GM23338 (cell line): Measurements from ENCODE around the gene THBS1. TPM values are rescaled to one million over a fixed set of nuclear protein-coding genes. Genes with fewer than 3 reads are reported as not detected.

ENCODE experiments used
- ATAC-seq: fragments of 200-7000 bp; cut with Tn5 transposase; 3 replicates; pipeline ENCODE4 v1.9.1; 2020
- DNase-seq: peaks from one replicate; pipeline ENCODE4 v3.0.0-alpha.2; 2015; ENCODE audit warnings: low spot score
- H2AFZ ChIP-seq: fragments of 200-600 bp; sonication (generic); 2 replicates; pipeline ENCODE4 v1.8.0; 2016; ENCODE audit warnings: antibody characterized with exemption, mild to moderate bottlenecking, moderate library complexity
- H3F3A ChIP-seq: fragments of 200-600 bp; sonication (generic); replicated peaks from 2 replicates; pipeline ENCODE4 v1.8.0; 2017; ENCODE audit warnings: antibody characterized with exemption, mixed run types, low read depth
- H3K27ac ChIP-seq: fragments of 200-600 bp; sonication (generic); 2 replicates; pipeline ENCODE4 v1.6.1; 2016; ENCODE audit warnings: low read depth
- H3K27me3 ChIP-seq: fragments of 200-600 bp; sonication (generic); 2 replicates; pipeline ENCODE4 v1.8.0; 2016; ENCODE audit warnings: mild to moderate bottlenecking, mixed run types, moderate library complexity; ENCODE audit not compliant: insufficient read depth
- H3K36me3 ChIP-seq: fragments of 200-600 bp; sonication (generic); 2 replicates; pipeline ENCODE4 v1.8.0; 2016; ENCODE audit warnings: mild to moderate bottlenecking; ENCODE audit not compliant: insufficient read depth
- H3K4me1 ChIP-seq: fragments of 200-600 bp; sonication (generic); 2 replicates; pipeline ENCODE4 v1.8.0; 2016; ENCODE audit warnings: mild to moderate bottlenecking, moderate library complexity; ENCODE audit not compliant: insufficient read depth
- H3K4me2 ChIP-seq: fragments of 200-600 bp; sonication (generic); 2 replicates; pipeline ENCODE4 v1.7.1; 2017; ENCODE audit warnings: mixed run types
- H3K4me3 ChIP-seq: fragments of 200-600 bp; sonication (generic); 2 replicates; pipeline ENCODE4 v1.6.1; 2016; ENCODE audit warnings: mixed run types
- H3K79me2 ChIP-seq: fragments of 200-600 bp; sonication (generic); replicated peaks from 2 replicates; pipeline ENCODE4 v1.8.0; 2017; ENCODE audit warnings: mild to moderate bottlenecking; ENCODE audit not compliant: insufficient read depth
- H3K9me2 ChIP-seq: fragments of 200-600 bp; sonication (generic); 2 replicates; pipeline ENCODE4 v1.8.0; 2017; ENCODE audit not compliant: insufficient read depth
- H4K20me1 ChIP-seq: fragments of 200-600 bp; sonication (generic); replicated peaks from 2 replicates; pipeline ENCODE4 v1.8.0; 2017; ENCODE audit warnings: mild to moderate bottlenecking; ENCODE audit not compliant: insufficient read depth
- H3K27ac Mint-ChIP-seq: 2 replicates; pipeline ENCODE4 v1.8.0; 2020; ENCODE audit warnings: inconsistent platforms, mild to moderate bottlenecking, moderate library complexity, mixed read lengths
- H3K27me3 Mint-ChIP-seq: 3 replicates; pipeline ENCODE4 v1.8.0; 2022; ENCODE audit warnings: low read depth, mild to moderate bottlenecking, moderate library complexity, mixed read lengths, inconsistent platforms; ENCODE audit not compliant: insufficient read depth, poor library complexity
- H3K36me3 Mint-ChIP-seq: 3 replicates; pipeline ENCODE4 v1.8.0; 2021; ENCODE audit warnings: low read depth, mild to moderate bottlenecking, inconsistent platforms, moderate library complexity, mixed read lengths
- H3K4me1 Mint-ChIP-seq: 3 replicates; pipeline ENCODE4 v1.8.0; 2020; ENCODE audit warnings: mild to moderate bottlenecking, inconsistent platforms, mixed read lengths
- H3K4me3 Mint-ChIP-seq: 3 replicates; pipeline ENCODE4 v1.8.0; 2021; ENCODE audit warnings: moderate library complexity, mild to moderate bottlenecking, inconsistent platforms, mixed read lengths
- H3K9me3 Mint-ChIP-seq: 3 replicates; pipeline ENCODE4 v1.8.0; 2020; ENCODE audit warnings: moderate library complexity, mild to moderate bottlenecking, inconsistent platforms, mixed read lengths
- STAT1 ChIP-seq: IDR thresholded peaks from one replicate; pipeline ENCODE4 v1.6.1; 2016; ENCODE audit warnings: antibody characterized with exemption; ENCODE audit not compliant: unreplicated experiment
- polyA plus RNA-seq: library from polyadenylated mRNA; unstranded; fragments of >200 nt; fragmentation: Nextera tagmentation; extraction: Ambion mirVana; gene quantifications from 2 replicates; pipeline ENCODE4 v1.2.1, GENCODE V29; 2016
- total RNA-seq: library from RNA; depleted of rRNA; stranded (reverse); fragments of >200 nt; shearing (Covaris generic); gene quantifications from 2 replicates; pipeline ENCODE4 v1.2.3, GENCODE V29; 2014
- TF ChIP-seq, protein P1 (sequence below), 2 experiments: fragments of 200-600 bp in 1 of 2; sonication (generic) in 1 of 2; conservative IDR thresholded peaks; 2 replicates each; pipeline versions ENCODE4 v1.5.1 to v1.6.1; 2016 to 2017; ENCODE audit warnings: antibody characterized with exemption in 2 of 2, low read depth in 2 of 2, mild to moderate bottlenecking in 2 of 2, moderate library complexity in 1 of 2
- TF ChIP-seq, protein P2 (sequence below): fragments of 250-450 bp; sonication (Bioruptor Pico); IDR thresholded peaks from 2 replicates; pipeline ENCODE4 v1.5.0; 2020; ENCODE audit warnings: mild to moderate bottlenecking, moderate library complexity

THBS1 gene
- total and polyA plus RNA-seq, 2 experiments from 2014 or later: 21.7 to 81.9 TPM

DNA sequence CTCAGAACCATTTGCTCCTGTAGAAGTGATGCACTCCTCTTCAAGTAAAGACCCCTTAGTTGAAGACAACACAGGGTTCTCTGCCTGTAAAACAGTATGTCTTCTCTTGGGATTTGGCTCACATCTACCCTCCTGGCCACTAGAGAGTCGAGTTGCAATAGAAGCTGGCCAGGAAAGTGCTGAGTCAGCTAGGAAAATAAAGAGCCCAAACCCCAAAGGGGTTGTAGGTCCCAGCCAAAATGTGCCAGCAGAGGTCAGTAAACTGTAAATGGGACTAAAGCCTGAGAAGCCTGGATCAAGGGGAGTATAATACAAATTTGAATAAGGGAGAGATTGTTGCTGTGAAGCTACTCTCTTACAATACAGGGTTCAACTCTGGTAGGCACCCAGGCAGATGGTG, 37.2 kb upstream of the THBS1 start:
- Histone ChIP-seq H3F3A (no peaks in the 10 kb centered on the region), H4K20me1 (no peaks in the 10 kb centered on the region), H3K9me2 (peaks cover 20% of the 10 kb centered on the region), H3K79me2 (no peaks in the 10 kb centered on the region), H2AFZ (no peak overlapping the region), H3K4me1 (no peaks in the 10 kb centered on the region), H3K27ac (no peak overlapping the region), H3K4me3 (no peak overlapping the region), H3K4me2 (no peak overlapping the region), H3K27me3 (no peaks in the 10 kb centered on the region), H3K36me3 (no peaks in the 10 kb centered on the region)
- Mint-ChIP-seq H3K9me3 (peaks cover 8% of the 10 kb centered on the region; the same call in 2 of the 3 replicates), H3K4me1 (no peaks in the 10 kb centered on the region; the same call in 2 of the 3 replicates), H3K4me3 (no peak overlapping the region), H3K27me3 (peaks cover 3% of the 10 kb centered on the region), H3K27ac (peak overlapping the region; percentile 77), H3K36me3 (no peaks in the 10 kb centered on the region; the same call in 2 of the 3 replicates)
- peak; percentile 87 for DNase-seq
- peak; percentile 93 for ATAC-seq
- TF ChIP-seq STAT1: no peak
- TF ChIP-seq, protein P1, sequence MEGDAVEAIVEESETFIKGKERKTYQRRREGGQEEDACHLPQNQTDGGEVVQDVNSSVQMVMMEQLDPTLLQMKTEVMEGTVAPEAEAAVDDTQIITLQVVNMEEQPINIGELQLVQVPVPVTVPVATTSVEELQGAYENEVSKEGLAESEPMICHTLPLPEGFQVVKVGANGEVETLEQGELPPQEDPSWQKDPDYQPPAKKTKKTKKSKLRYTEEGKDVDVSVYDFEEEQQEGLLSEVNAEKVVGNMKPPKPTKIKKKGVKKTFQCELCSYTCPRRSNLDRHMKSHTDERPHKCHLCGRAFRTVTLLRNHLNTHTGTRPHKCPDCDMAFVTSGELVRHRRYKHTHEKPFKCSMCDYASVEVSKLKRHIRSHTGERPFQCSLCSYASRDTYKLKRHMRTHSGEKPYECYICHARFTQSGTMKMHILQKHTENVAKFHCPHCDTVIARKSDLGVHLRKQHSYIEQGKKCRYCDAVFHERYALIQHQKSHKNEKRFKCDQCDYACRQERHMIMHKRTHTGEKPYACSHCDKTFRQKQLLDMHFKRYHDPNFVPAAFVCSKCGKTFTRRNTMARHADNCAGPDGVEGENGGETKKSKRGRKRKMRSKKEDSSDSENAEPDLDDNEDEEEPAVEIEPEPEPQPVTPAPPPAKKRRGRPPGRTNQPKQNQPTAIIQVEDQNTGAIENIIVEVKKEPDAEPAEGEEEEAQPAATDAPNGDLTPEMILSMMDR (conservative IDR thresholded peaks at IDR 0.05; ENCODE audit: low read depth in 2 of 2): peak; percentile 56 to 59
- TF ChIP-seq, protein P2, sequence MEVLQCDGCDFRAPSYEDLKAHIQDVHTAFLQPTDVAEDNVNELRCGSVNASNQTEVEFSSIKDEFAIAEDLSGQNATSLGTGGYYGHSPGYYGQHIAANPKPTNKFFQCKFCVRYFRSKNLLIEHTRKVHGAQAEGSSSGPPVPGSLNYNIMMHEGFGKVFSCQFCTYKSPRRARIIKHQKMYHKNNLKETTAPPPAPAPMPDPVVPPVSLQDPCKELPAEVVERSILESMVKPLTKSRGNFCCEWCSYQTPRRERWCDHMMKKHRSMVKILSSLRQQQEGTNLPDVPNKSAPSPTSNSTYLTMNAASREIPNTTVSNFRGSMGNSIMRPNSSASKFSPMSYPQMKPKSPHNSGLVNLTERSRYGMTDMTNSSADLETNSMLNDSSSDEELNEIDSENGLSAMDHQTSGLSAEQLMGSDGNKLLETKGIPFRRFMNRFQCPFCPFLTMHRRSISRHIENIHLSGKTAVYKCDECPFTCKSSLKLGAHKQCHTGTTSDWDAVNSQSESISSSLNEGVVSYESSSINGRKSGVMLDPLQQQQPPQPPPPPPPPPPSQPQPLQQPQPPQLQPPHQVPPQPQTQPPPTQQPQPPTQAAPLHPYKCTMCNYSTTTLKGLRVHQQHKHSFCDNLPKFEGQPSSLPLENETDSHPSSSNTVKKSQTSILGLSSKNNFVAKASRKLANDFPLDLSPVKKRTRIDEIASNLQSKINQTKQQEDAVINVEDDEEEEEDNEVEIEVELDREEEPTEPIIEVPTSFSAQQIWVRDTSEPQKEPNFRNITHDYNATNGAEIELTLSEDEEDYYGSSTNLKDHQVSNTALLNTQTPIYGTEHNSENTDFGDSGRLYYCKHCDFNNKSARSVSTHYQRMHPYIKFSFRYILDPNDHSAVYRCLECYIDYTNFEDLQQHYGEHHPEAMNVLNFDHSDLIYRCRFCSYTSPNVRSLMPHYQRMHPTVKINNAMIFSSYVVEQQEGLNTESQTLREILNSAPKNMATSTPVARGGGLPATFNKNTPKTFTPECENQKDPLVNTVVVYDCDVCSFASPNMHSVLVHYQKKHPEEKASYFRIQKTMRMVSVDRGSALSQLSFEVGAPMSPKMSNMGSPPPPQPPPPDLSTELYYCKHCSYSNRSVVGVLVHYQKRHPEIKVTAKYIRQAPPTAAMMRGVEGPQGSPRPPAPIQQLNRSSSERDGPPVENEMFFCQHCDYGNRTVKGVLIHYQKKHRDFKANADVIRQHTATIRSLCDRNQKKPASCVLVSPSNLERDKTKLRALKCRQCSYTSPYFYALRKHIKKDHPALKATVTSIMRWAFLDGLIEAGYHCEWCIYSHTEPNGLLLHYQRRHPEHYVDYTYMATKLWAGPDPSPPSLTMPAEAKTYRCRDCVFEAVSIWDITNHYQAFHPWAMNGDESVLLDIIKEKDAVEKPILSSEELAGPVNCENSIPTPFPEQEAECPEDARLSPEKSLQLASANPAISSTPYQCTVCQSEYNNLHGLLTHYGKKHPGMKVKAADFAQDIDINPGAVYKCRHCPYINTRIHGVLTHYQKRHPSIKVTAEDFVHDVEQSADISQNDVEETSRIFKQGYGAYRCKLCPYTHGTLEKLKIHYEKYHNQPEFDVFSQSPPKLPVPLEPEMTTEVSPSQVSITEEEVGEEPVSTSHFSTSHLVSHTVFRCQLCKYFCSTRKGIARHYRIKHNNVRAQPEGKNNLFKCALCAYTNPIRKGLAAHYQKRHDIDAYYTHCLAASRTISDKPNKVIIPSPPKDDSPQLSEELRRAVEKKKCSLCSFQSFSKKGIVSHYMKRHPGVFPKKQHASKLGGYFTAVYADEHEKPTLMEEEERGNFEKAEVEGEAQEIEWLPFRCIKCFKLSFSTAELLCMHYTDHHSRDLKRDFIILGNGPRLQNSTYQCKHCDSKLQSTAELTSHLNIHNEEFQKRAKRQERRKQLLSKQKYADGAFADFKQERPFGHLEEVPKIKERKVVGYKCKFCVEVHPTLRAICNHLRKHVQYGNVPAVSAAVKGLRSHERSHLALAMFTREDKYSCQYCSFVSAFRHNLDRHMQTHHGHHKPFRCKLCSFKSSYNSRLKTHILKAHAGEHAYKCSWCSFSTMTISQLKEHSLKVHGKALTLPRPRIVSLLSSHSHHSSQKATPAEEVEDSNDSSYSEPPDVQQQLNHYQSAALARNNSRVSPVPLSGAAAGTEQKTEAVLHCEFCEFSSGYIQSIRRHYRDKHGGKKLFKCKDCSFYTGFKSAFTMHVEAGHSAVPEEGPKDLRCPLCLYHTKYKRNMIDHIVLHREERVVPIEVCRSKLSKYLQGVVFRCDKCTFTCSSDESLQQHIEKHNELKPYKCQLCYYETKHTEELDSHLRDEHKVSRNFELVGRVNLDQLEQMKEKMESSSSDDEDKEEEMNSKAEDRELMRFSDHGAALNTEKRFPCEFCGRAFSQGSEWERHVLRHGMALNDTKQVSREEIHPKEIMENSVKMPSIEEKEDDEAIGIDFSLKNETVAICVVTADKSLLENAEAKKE (CRISPR knock-in tag): peak; percentile 19; the same call in 1 of the 2 replicates

GRCh38 chr15:39546842-39547241, 34.0 kb upstream of the THBS1 start:
- ATAC-seq (no peak), DNase-seq (no peak)
- Mint-ChIP-seq H3K36me3 (no peaks in the 10 kb centered on the region; the same call in 2 of the 3 replicates), H3K4me3 (no peak overlapping the region), H3K9me3 (peaks cover 8% of the 10 kb centered on the region; the same call in 2 of the 3 replicates), H3K4me1 (no peaks in the 10 kb centered on the region; the same call in 2 of the 3 replicates), H3K27me3 (no peaks in the 10 kb centered on the region), H3K27ac (no peak overlapping the region)
- no peaks in the 10 kb centered on the region for H3F3A ChIP-seq
- no peaks in the 10 kb centered on the region for H3K27me3 ChIP-seq
- H4K20me1 ChIP-seq: no peaks in the 10 kb centered on the region
- no peaks in the 10 kb centered on the region for H3K79me2 ChIP-seq
- no peak overlapping the region for H3K4me3 ChIP-seq
- H3K4me1 ChIP-seq: no peaks in the 10 kb centered on the region
- H3K36me3 ChIP-seq: no peaks in the 10 kb centered on the region
- no peak overlapping the region for H3K4me2 ChIP-seq
- no peak overlapping the region for H3K27ac ChIP-seq
- no peak overlapping the region for H2AFZ ChIP-seq
- TF ChIP-seq, protein P2 (CRISPR knock-in tag): no peak
- peaks cover 28% of the 10 kb centered on the region for H3K9me2 ChIP-seq
